HEK293 (cell line): ENCODE data around the gene CAPN6.

Source experiments
- CTCF ChIA-PET: fragments of 350-600 bp; formaldehyde crosslinking; extraction: SDS; loops from one replicate; lab custom pipeline; 2021; ENCODE audit warnings: antibody characterized with exemption; lab: Yijun Ruan, JAX
- POLR2A ChIA-PET: fragments of 300-600 bp; formaldehyde crosslinking; extraction: SDS; loops from one replicate; lab custom pipeline; 2020; ENCODE audit warnings: antibody characterized with exemption, inconsistent platforms; lab: Yijun Ruan, JAX
- H3K27ac ChIP-seq: fragments of 200-500 bp; sonication (Bioruptor generic); 2 replicates; pipeline ENCODE4 v1.5.1; 2014; ENCODE audit warnings: low read depth, low read length, control low read depth, inconsistent platforms; ENCODE audit errors: extremely low read depth
- H3K36me3 ChIP-seq, 2 experiments: fragments of 200-500 bp in 1 of 2; sonication (Bioruptor generic) in 1 of 2; 1 replicate in 1 of 2; 2 replicates in 1 of 2; pipeline ENCODE4 v1.5.1; 2014 to 2017; ENCODE audit warnings: inconsistent platforms in 2 of 2, low read length in 2 of 2; ENCODE audit not compliant: control insufficient read depth in 2 of 2, insufficient read depth in 1 of 2
- H3K4me1 ChIP-seq: fragments of 200-500 bp; sonication (Bioruptor generic); 2 replicates; pipeline ENCODE4 v1.5.1; 2014; ENCODE audit warnings: mild to moderate bottlenecking, low read length, inconsistent platforms; ENCODE audit not compliant: control insufficient read depth, insufficient read depth
- H3K4me3 ChIP-seq: 2 replicates; pipeline ENCODE4 v1.5.1; 2011; ENCODE audit warnings: low read depth, mild to moderate bottlenecking, control low read depth, low read length, moderate library complexity
- H3K9me3 ChIP-seq: fragments of 200-500 bp; sonication (Bioruptor generic); 2 replicates; pipeline ENCODE4 v1.5.1; 2014; ENCODE audit warnings: low read depth, low read length, inconsistent platforms; ENCODE audit not compliant: control insufficient read depth, insufficient read depth
- KLF9 ChIP-seq: fragments of 450-650 bp; formaldehyde crosslinking; IDR thresholded peaks from 2 replicates; pipeline ENCODE4 v1.5.1; 2016; ENCODE audit warnings: missing biosample characterization, missing genetic modification characterization, low read depth
- OSR2 ChIP-seq: fragments of 450-650 bp; formaldehyde crosslinking; IDR thresholded peaks from 2 replicates; pipeline ENCODE4 v1.5.1; 2016; ENCODE audit warnings: missing biosample characterization, missing genetic modification characterization
- ZBTB17 ChIP-seq: fragments of 450-650 bp; formaldehyde crosslinking; IDR thresholded peaks from 2 replicates; pipeline ENCODE4 v1.5.1; 2016; ENCODE audit warnings: missing biosample characterization, missing genetic modification characterization
- ZBTB48 ChIP-seq: fragments of 450-650 bp; formaldehyde crosslinking; IDR thresholded peaks from 2 replicates; pipeline ENCODE4 v1.5.1; 2016; ENCODE audit warnings: missing biosample characterization, missing genetic modification characterization
- ZBTB8A ChIP-seq: fragments of 450-650 bp; formaldehyde crosslinking; IDR thresholded peaks from 2 replicates; pipeline ENCODE4 v1.5.1; 2016; ENCODE audit warnings: missing biosample characterization, missing genetic modification characterization
- ZNF121 ChIP-seq: fragments of 450-650 bp; formaldehyde crosslinking; IDR thresholded peaks from 2 replicates; pipeline ENCODE4 v1.5.1; 2016; ENCODE audit warnings: missing biosample characterization, missing genetic modification characterization
- ZNF132 ChIP-seq: fragments of 450-650 bp; formaldehyde crosslinking; IDR thresholded peaks from 2 replicates; pipeline ENCODE4 v1.5.1; 2017; ENCODE audit warnings: missing biosample characterization, missing genetic modification characterization, borderline replicate concordance
- ZNF157 ChIP-seq: fragments of 450-650 bp; formaldehyde crosslinking; IDR thresholded peaks from 2 replicates; pipeline ENCODE4 v1.5.1; 2016; ENCODE audit warnings: missing biosample characterization, missing genetic modification characterization
- ZNF221 ChIP-seq: fragments of 450-650 bp; formaldehyde crosslinking; IDR thresholded peaks from 2 replicates; pipeline ENCODE4 v1.5.1; 2017; ENCODE audit warnings: missing biosample characterization, missing genetic modification characterization, borderline replicate concordance
- ZNF302 ChIP-seq: fragments of 450-650 bp; formaldehyde crosslinking; IDR thresholded peaks from 2 replicates; pipeline ENCODE4 v1.5.1; 2016; ENCODE audit warnings: missing biosample characterization, missing genetic modification characterization, low read depth
- ZNF350 ChIP-seq: fragments of 450-650 bp; formaldehyde crosslinking; IDR thresholded peaks from 2 replicates; pipeline ENCODE4 v1.5.0; 2017; ENCODE audit warnings: missing biosample characterization, mild to moderate bottlenecking, missing genetic modification characterization
- ZNF366 ChIP-seq: fragments of 450-650 bp; formaldehyde crosslinking; conservative IDR thresholded peaks from 2 replicates; pipeline ENCODE4 v1.5.1; 2016; ENCODE audit warnings: missing biosample characterization, missing genetic modification characterization
- ZNF423 ChIP-seq: fragments of 450-650 bp; formaldehyde crosslinking; IDR thresholded peaks from 2 replicates; pipeline ENCODE4 v1.5.1; 2016; ENCODE audit warnings: missing biosample characterization, missing genetic modification characterization
- ZNF529 ChIP-seq: fragments of 450-650 bp; formaldehyde crosslinking; IDR thresholded peaks from 2 replicates; pipeline ENCODE4 v1.5.1; 2017; ENCODE audit warnings: missing genetic modification characterization, missing biosample characterization; ENCODE audit not compliant: insufficient replicate concordance
- ZNF707 ChIP-seq: fragments of 450-650 bp; formaldehyde crosslinking; IDR thresholded peaks from 2 replicates; pipeline ENCODE4 v1.5.1; 2016; ENCODE audit warnings: missing biosample characterization, missing genetic modification characterization
- ZNF768 ChIP-seq: fragments of 450-650 bp; formaldehyde crosslinking; IDR thresholded peaks from 2 replicates; pipeline ENCODE4 v1.5.1; 2018; ENCODE audit warnings: missing biosample characterization, mild to moderate bottlenecking, missing genetic modification characterization
- ZSCAN30 ChIP-seq: fragments of 450-650 bp; IDR thresholded peaks from 2 replicates; pipeline ENCODE4 v1.5.1; 2018; ENCODE audit warnings: missing biosample characterization, mild to moderate bottlenecking, missing genetic modification characterization, moderate library complexity
- TF ChIP-seq, protein P1 (sequence below): fragments of 450-650 bp; formaldehyde crosslinking; IDR thresholded peaks from 2 replicates; pipeline ENCODE4 v1.5.1; 2016; ENCODE audit warnings: missing biosample characterization, missing genetic modification characterization
- TF ChIP-seq, protein P2 (sequence below): fragments of 450-650 bp; formaldehyde crosslinking; IDR thresholded peaks from 2 replicates; pipeline ENCODE4 v1.5.1; 2016; ENCODE audit warnings: missing biosample characterization, missing genetic modification characterization
- TF ChIP-seq, protein P3 (sequence below): fragments of 450-650 bp; formaldehyde crosslinking; IDR thresholded peaks from 2 replicates; pipeline ENCODE4 v1.5.1; 2017; ENCODE audit warnings: missing biosample characterization, mild to moderate bottlenecking, missing genetic modification characterization, moderate library complexity
- TF ChIP-seq, protein P4 (sequence below): fragments of 450-650 bp; formaldehyde crosslinking; IDR thresholded peaks from 2 replicates; pipeline ENCODE4 v1.5.1; 2016; ENCODE audit warnings: missing biosample characterization, missing genetic modification characterization

The CAPN6 gene

DNA sequence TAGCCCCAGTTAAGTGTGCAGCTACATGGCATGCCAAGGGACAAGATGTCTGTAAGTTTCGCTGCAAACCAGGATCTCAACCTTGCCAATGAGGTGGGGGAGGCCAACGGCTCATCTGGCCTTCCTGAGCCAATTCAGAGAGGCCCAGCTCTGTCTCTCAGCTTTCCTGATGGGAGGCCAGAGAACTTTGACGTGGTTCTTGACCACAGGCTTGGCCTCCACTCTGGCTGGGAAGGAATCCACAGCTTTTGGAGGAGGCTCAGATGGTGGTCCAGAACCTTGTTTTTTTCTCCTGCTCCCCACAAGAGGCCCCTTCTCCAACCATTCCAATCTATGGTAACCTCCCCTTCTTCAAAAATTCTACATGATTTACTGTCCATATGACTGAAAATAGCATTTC is 9.8 kb downstream of the CAPN6 start:
- Histone ChIP-seq H3K36me3 (no peaks in the 10 kb centered on the region), H3K4me1 (no peaks in the 10 kb centered on the region), H3K9me3 (no peaks in the 10 kb centered on the region), H3K4me3 (no peak overlapping the region), H3K27ac (no peak overlapping the region)
- POLR2A ChIA-PET = no interaction called here
- no peak for TF ChIP-seq ZNF121 (tag by site-specific recombination)
- no peak for TF ChIP-seq ZNF707 (tag by site-specific recombination)
- no peak for TF ChIP-seq ZNF423 (tag by site-specific recombination)
- no peak for TF ChIP-seq ZNF350 (tag by site-specific recombination)
- TF ChIP-seq, protein P1, sequence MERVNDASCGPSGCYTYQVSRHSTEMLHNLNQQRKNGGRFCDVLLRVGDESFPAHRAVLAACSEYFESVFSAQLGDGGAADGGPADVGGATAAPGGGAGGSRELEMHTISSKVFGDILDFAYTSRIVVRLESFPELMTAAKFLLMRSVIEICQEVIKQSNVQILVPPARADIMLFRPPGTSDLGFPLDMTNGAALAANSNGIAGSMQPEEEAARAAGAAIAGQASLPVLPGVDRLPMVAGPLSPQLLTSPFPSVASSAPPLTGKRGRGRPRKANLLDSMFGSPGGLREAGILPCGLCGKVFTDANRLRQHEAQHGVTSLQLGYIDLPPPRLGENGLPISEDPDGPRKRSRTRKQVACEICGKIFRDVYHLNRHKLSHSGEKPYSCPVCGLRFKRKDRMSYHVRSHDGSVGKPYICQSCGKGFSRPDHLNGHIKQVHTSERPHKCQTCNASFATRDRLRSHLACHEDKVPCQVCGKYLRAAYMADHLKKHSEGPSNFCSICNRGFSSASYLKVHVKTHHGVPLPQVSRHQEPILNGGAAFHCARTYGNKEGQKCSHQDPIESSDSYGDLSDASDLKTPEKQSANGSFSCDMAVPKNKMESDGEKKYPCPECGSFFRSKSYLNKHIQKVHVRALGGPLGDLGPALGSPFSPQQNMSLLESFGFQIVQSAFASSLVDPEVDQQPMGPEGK (tag by site-specific recombination) = no peak
- TF ChIP-seq ZNF529 (tag by site-specific recombination) = no peak
- TF ChIP-seq, protein P2, sequence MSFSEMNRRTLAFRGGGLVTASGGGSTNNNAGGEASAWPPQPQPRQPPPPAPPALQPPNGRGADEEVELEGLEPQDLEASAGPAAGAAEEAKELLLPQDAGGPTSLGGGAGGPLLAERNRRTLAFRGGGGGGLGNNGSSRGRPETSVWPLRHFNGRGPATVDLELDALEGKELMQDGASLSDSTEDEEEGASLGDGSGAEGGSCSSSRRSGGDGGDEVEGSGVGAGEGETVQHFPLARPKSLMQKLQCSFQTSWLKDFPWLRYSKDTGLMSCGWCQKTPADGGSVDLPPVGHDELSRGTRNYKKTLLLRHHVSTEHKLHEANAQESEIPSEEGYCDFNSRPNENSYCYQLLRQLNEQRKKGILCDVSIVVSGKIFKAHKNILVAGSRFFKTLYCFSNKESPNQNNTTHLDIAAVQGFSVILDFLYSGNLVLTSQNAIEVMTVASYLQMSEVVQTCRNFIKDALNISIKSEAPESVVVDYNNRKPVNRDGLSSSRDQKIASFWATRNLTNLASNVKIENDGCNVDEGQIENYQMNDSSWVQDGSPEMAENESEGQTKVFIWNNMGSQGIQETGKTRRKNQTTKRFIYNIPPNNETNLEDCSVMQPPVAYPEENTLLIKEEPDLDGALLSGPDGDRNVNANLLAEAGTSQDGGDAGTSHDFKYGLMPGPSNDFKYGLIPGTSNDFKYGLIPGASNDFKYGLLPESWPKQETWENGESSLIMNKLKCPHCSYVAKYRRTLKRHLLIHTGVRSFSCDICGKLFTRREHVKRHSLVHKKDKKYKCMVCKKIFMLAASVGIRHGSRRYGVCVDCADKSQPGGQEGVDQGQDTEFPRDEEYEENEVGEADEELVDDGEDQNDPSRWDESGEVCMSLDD (tag by site-specific recombination) = no peak
- no peak for TF ChIP-seq ZNF768 (tag by site-specific recombination)
- TF ChIP-seq ZBTB17 (tag by site-specific recombination) = no peak
- TF ChIP-seq, protein P3, sequence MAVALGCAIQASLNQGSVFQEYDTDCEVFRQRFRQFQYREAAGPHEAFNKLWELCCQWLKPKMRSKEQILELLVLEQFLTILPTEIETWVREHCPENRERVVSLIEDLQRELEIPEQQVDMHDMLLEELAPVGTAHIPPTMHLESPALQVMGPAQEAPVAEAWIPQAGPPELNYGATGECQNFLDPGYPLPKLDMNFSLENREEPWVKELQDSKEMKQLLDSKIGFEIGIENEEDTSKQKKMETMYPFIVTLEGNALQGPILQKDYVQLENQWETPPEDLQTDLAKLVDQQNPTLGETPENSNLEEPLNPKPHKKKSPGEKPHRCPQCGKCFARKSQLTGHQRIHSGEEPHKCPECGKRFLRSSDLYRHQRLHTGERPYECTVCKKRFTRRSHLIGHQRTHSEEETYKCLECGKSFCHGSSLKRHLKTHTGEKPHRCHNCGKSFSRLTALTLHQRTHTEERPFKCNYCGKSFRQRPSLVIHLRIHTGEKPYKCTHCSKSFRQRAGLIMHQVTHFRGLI (tag by site-specific recombination) = no peak
- TF ChIP-seq ZNF132 (tag by site-specific recombination) = no peak
- no peak for TF ChIP-seq ZSCAN30 (tag by site-specific recombination)
- no peak for TF ChIP-seq OSR2 (tag by site-specific recombination)
- no peak for TF ChIP-seq ZNF302 (tag by site-specific recombination)
- TF ChIP-seq ZBTB48 (tag by site-specific recombination) = no peak
- no peak for TF ChIP-seq ZNF221 (tag by site-specific recombination)
- TF ChIP-seq, protein P4, sequence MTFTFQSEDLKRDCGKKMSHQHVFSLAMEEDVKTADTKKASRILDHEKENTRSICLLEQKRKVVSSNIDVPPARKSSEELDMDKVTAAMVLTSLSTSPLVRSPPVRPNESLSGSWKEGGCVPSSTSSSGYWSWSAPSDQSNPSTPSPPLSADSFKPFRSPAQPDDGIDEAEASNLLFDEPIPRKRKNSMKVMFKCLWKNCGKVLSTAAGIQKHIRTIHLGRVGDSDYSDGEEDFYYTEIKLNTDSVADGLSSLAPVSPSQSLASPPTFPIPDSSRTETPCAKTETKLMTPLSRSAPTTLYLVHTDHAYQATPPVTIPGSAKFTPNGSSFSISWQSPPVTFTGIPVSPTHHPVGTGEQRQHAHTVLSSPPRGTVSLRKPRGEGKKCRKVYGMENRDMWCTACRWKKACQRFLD (tag by site-specific recombination) = no peak
- CTCF ChIA-PET = interaction anchor here (2.9 kb wide), 1 partner anchor 16 kb away, joined by 11 read pairs; no protein-coding TSS in a partner anchor

DNA sequence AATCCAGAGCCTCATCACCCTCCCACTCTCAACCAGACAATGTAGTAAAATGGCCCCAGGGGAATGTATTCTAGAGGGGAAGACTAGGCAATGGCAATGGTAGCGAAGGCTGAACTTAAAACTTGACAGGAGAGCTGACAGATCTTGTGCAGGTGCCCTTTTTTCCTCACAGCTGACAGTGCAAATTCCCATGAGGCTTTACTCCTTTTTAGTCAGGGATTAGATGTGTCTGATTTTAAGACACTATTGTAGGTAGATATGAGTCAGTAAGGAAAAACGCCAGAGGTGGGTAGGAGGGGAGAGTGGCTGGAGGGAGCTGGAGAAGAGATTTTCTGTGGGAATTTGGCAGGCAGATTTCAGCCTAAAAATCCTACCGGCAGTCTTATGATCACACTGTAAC is 10.7 kb downstream of the CAPN6 start:
- no peak overlapping the region for H3K27ac ChIP-seq
- CTCF ChIA-PET = interaction anchor here (0.5 to 2.9 kb wide), 2 partner anchors 15 to 407 kb away, joined by 3 to 11 read pairs; no protein-coding TSS in a partner anchor
- no peak for TF ChIP-seq ZBTB8A
- TF ChIP-seq KLF9 (tag by site-specific recombination) = no peak
- no peak for TF ChIP-seq ZNF157
- TF ChIP-seq ZNF423 (tag by site-specific recombination) = no peak
- TF ChIP-seq ZNF366 = no peak
- TF ChIP-seq, all 188 proteins: peak for 0
- Histone ChIP-seq H3K4me1 (no peaks in the 10 kb centered on the region), H3K36me3 (no peaks in the 10 kb centered on the region), H3K9me3 (no peaks in the 10 kb centered on the region), H3K4me3 (no peak overlapping the region)
- POLR2A ChIA-PET = no interaction called here
